Fibroblast of pulmonary artery (primary cell): ENCODE measurements around the gene COL25A1.

Experiments used
- DNase-seq: peaks from one replicate; pipeline ENCODE4 v3.0.0-alpha.2; 2010; ENCODE audit warnings: low read depth
- H3K4me3 ChIP-seq: replicated peaks from 2 replicates; pipeline ENCODE4 v1.5.1; 2011; ENCODE audit warnings: low read depth, mild to moderate bottlenecking, control low read depth, low read length, moderate library complexity
- TF ChIP-seq, protein P1 (sequence below): IDR thresholded peaks from 2 replicates; pipeline ENCODE4 v1.5.1; 2011; ENCODE audit warnings: mild to moderate bottlenecking, control low read depth, low read length, inconsistent platforms; ENCODE audit errors: missing control alignments

The COL25A1 gene

DNA sequence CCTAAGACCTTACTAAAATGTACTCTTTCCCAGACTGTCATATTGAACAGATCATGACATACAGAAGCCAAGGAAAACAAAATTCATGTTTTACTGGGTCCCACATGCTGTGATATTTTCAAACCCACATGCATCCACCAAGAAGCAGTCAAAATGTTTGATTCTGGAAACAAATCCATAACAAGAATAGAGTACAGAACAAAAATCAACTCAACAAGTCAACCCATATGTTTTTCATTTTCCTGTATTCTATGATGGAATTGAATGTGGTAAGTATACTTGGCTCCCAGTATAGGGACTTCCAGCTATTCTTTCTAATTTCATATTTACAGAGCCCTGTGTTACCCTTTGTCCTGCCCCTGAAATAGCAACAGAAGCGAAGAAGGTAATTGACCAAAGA, 106.8 kb downstream of the COL25A1 start:
- DNase-seq: no peak
- no peak overlapping the region for H3K4me3 ChIP-seq
- TF ChIP-seq, protein P1, sequence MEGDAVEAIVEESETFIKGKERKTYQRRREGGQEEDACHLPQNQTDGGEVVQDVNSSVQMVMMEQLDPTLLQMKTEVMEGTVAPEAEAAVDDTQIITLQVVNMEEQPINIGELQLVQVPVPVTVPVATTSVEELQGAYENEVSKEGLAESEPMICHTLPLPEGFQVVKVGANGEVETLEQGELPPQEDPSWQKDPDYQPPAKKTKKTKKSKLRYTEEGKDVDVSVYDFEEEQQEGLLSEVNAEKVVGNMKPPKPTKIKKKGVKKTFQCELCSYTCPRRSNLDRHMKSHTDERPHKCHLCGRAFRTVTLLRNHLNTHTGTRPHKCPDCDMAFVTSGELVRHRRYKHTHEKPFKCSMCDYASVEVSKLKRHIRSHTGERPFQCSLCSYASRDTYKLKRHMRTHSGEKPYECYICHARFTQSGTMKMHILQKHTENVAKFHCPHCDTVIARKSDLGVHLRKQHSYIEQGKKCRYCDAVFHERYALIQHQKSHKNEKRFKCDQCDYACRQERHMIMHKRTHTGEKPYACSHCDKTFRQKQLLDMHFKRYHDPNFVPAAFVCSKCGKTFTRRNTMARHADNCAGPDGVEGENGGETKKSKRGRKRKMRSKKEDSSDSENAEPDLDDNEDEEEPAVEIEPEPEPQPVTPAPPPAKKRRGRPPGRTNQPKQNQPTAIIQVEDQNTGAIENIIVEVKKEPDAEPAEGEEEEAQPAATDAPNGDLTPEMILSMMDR: no peak

DNA sequence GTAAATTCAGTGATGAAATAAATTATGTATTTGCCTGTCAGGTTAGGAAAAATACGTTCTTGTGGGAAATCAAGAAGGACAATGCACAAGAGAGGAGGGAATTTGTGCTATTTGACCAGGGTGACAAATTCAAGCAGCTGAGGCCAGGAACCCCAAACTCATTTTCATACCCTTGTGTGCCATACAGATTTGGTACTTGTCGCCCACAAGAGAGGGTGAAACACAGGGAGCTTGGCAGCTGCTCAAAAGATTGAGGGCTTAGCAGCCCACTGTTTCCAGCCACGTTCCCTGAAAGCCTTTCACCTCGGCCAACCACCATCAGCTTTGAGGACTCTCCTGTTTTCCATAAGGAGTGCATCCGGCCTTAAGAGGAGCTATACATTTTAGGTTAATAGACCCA, 111.2 kb downstream of the COL25A1 start:
- no peak for DNase-seq
- TF ChIP-seq, protein P1: no peak
- no peak overlapping the region for H3K4me3 ChIP-seq

DNA sequence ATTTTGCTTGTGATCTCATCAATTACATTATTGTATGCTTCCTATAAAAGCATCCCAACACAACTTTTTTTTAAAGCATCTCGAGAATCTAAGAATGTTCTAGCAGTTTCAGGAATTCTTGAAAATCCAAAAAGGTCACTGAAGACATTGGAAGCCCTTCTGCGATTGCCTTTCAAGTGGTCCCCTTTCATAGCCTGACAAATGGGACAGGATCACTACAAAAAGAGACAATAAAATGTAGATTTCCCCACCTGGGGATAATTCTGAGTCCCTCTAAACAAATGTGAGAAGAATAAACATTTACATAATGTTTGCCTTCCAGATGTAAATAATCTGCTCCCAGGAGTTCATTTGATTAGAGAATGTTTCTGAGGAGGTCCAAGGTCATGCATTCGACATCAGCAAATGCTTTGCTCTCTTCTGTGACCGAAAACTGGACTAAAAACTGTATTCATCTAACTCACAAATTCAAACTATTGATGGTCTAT, 116.0 kb downstream of the COL25A1 start:
- DNase-seq: no peak
- TF ChIP-seq, protein P1: no peak
- H3K4me3 ChIP-seq: no peak overlapping the region

DNA sequence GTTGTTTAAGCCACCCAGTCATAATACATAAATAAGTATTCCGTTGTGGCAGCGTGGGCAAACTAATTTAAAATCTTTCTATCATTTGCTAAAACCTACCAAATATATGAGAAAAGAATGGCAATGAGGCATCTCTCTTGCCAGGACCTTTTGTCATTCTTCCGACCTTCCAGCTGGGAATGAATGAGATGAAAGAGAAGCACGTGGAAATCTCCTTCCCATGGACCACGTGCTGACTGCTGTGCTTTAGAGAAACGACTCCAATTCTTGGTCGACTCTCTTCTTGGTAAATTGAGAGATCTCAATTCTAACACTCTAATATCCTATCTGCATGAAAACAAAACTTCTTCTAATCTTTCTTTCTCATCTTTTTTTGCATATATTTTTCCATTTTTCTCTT, 116.5 kb downstream of the COL25A1 start:
- no peak for DNase-seq
- no peak overlapping the region for H3K4me3 ChIP-seq
- TF ChIP-seq, protein P1: no peak

DNA sequence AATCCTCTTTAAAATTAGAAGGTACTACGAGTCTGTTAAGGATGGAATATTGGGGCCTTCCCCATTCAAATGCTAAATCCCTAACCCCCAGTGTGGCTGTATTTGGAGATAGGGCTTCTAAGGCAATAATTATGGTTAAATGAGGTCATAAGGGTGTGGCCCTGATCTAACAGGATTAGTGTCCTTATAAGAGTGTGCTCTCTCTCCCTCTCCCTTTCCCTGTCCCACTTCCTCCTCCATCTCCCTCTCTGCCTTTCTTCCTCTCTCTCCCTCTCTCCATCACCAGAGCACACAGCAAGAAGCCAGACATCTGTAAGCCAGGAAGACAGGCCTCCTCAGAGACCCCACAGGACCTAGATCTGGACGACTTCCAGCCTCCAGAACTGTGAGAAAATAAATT, 116.9 kb downstream of the COL25A1 start:
- H3K4me3 ChIP-seq: no peak overlapping the region
- TF ChIP-seq, protein P1: no peak
- DNase-seq: no peak

DNA sequence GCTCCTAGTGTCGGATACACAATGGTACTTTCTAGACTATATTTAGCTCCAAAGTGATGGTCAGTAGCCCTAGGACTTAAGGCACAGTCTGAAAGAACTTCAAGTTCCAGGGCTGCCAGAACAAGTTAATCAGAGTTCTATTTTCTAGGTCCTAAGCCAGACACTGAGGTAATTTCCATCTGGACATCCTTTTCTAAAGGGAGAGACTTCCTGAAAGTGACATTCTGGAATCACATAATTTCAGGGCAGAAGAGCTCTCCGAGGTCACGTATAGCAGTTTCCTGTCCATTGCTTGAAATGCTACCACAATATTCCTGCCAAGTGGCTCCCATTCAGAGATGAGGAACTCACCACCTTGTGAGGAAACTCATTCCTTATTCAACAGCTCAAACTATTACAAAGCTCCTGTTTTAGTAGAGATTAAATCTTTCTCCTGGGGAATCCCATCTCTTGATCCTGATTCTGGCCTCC, 117.9 kb downstream of the COL25A1 start:
- no peak overlapping the region for H3K4me3 ChIP-seq
- DNase-seq: peak; percentile 14
- TF ChIP-seq, protein P1: no peak

DNA sequence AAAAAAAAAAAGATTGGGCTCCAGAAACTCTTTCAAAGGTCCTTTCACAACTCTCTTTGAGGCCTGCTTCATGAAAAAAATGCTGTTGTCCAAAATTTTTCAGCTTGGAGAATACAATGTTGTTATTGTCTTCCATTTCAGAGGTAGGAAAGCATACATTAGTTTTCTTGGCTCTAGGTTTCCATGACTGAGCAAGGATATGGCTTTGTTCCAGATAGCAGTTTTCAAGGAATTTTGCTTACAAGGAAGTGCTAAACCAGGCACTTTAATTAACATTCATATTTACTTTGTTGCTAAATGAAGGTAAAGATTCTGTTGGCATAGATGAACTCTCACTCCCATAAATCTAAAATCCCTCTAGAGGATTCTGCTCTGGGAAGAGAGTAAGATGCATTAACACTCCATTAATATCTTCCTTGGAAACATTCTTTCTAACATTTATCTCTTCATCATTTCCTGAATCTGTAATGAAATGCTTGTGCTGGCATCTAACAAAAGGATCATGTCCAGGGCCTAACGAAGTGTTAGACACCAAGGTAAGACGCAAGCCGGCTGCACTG, 118.4 kb downstream of the COL25A1 start:
- no peak overlapping the region for H3K4me3 ChIP-seq
- DNase-seq: peak; percentile 11
- TF ChIP-seq, protein P1: no peak
